IMR-90 (cell line): ENCODE measurements around the gene GTSE1. TPM values are rescaled to one million over a fixed set of nuclear protein-coding genes. Genes with fewer than 3 reads are reported as not detected.

Experiments
- ATAC-seq: fragments of 200-7000 bp; cut with Tn5 transposase; 2 replicates; pipeline ENCODE4 v1.9.1; 2020; ENCODE audit warnings: low read depth, mild to moderate bottlenecking, moderate library complexity
- BruUV-seq: library from RNA; stranded (reverse); fragments of 400-500 nt; replicated peaks from 2 replicates; lab custom pipeline; 2021; lab: Mats Ljungman, UMichigan
- CTCF ChIA-PET: fragments of 300-600 bp; formaldehyde crosslinking; extraction: SDS; loops from one replicate; lab custom pipeline; 2021; ENCODE audit warnings: antibody characterized with exemption; lab: Yijun Ruan, JAX
- POLR2A ChIA-PET: fragments of 300-600 bp; sonication (Branson Sonifier 250); formaldehyde crosslinking; loops from one replicate; lab custom pipeline; 2022; ENCODE audit warnings: antibody characterized with exemption; ENCODE audit not compliant: unreplicated experiment; lab: Charles Lee
- DNase-seq: peaks from one replicate; pipeline ENCODE4 v3.0.0; 2013
- H2AFZ ChIP-seq: replicated peaks from 2 replicates; pipeline ENCODE3; 2013; ENCODE audit warnings: low read length, mild to moderate bottlenecking; ENCODE audit not compliant: poor library complexity
- H2AK5ac ChIP-seq: 2 replicates; pipeline ENCODE4 v1.6.1; 2013; ENCODE audit warnings: low read depth, low read length, inconsistent platforms
- H2AK9ac ChIP-seq: replicated peaks from 2 replicates; pipeline ENCODE3; 2013; ENCODE audit warnings: mild to moderate bottlenecking, low read depth, low read length, moderate library complexity; ENCODE audit not compliant: poor library complexity
- H2BK120ac ChIP-seq: 2 replicates; pipeline ENCODE4 v1.6.1; 2013; ENCODE audit warnings: low read depth, low read length, inconsistent platforms
- H2BK15ac ChIP-seq: 3 replicates; pipeline ENCODE4 v1.6.1; 2013; ENCODE audit warnings: low read depth, low read length, inconsistent platforms
- H2BK20ac ChIP-seq: 2 replicates; pipeline ENCODE4 v1.6.1; 2013; ENCODE audit warnings: low read depth, mild to moderate bottlenecking, inconsistent platforms, low read length, moderate library complexity
- H2BK5ac ChIP-seq: 2 replicates; pipeline ENCODE4 v1.6.1; 2013; ENCODE audit warnings: mild to moderate bottlenecking, low read depth, low read length, inconsistent platforms; ENCODE audit not compliant: poor library complexity, severe bottlenecking
- H3K14ac ChIP-seq: replicated peaks from 2 replicates; pipeline ENCODE4 v1.6.1; 2013; ENCODE audit warnings: low read depth, low read length, inconsistent platforms
- H3K18ac ChIP-seq: 2 replicates; pipeline ENCODE4 v1.6.1; 2013; ENCODE audit warnings: low read depth, low read length, control low read depth
- H3K23ac ChIP-seq: 2 replicates; pipeline ENCODE4 v1.6.1; 2013; ENCODE audit warnings: low read depth, low read length, inconsistent platforms
- H3K27ac ChIP-seq: 2 replicates; pipeline ENCODE4 v1.5.1; 2013; ENCODE audit warnings: mild to moderate bottlenecking, control low read depth, low read length; ENCODE audit not compliant: insufficient read depth
- H3K27me3 ChIP-seq: 2 replicates; pipeline ENCODE4 v1.6.1; 2013; ENCODE audit warnings: low read length; ENCODE audit not compliant: control insufficient read depth, insufficient read depth
- H3K36me3 ChIP-seq: 2 replicates; pipeline ENCODE4 v1.6.1; 2013; ENCODE audit warnings: low read length, mixed read lengths; ENCODE audit not compliant: control insufficient read depth, insufficient read depth
- H3K4ac ChIP-seq: 2 replicates; pipeline ENCODE4 v1.6.1; 2013; ENCODE audit warnings: low read depth, low read length, inconsistent platforms
- H3K4me1 ChIP-seq: 2 replicates; pipeline ENCODE4 v1.6.1; 2013; ENCODE audit warnings: low read length, mixed read lengths; ENCODE audit not compliant: control insufficient read depth, insufficient read depth
- H3K4me2 ChIP-seq: 2 replicates; pipeline ENCODE4 v1.6.1; 2013; ENCODE audit warnings: low read depth, mild to moderate bottlenecking, control low read depth, low read length, moderate library complexity
- H3K4me3 ChIP-seq: 2 replicates; pipeline ENCODE4 v1.5.1; 2013; ENCODE audit warnings: low read depth, mild to moderate bottlenecking, control low read depth, low read length, moderate library complexity; ENCODE audit not compliant: insufficient read depth
- H3K56ac ChIP-seq: 2 replicates; pipeline ENCODE4 v1.6.1; 2013; ENCODE audit warnings: low read length, inconsistent platforms; ENCODE audit not compliant: insufficient read depth; ENCODE audit errors: extremely low read depth
- H3K79me1 ChIP-seq, 2 experiments: 2 replicates each; pipeline ENCODE4 v1.6.1; 2013; ENCODE audit warnings: low read length in 2 of 2, inconsistent platforms in 1 of 2, low read depth in 1 of 2
- H3K9ac ChIP-seq: 2 replicates; pipeline ENCODE4 v1.6.1; 2013; ENCODE audit warnings: low read depth, low read length, control low read depth
- H3K9me1 ChIP-seq: 2 replicates; pipeline ENCODE4 v1.6.1; 2013; ENCODE audit warnings: low read length, inconsistent platforms; ENCODE audit not compliant: insufficient read depth
- H3K9me3 ChIP-seq: 2 replicates; pipeline ENCODE4 v1.6.1; 2013; ENCODE audit warnings: low read length; ENCODE audit not compliant: control insufficient read depth, insufficient read depth
- H4K20me1 ChIP-seq: 2 replicates; pipeline ENCODE4 v1.6.1; 2013; ENCODE audit warnings: low read length, inconsistent platforms; ENCODE audit not compliant: insufficient read depth
- H4K5ac ChIP-seq: 2 replicates; pipeline ENCODE4 v1.6.1; 2013; ENCODE audit warnings: mild to moderate bottlenecking, low read depth, low read length, control low read depth
- H4K8ac ChIP-seq, 2 experiments: 2 replicates each; pipeline ENCODE4 v1.6.1; 2013; ENCODE audit warnings: low read depth in 2 of 2, low read length in 2 of 2, control low read depth in 1 of 2, inconsistent platforms in 1 of 2
- H4K91ac ChIP-seq: 2 replicates; pipeline ENCODE4 v1.6.1; 2013; ENCODE audit warnings: low read depth, low read length, inconsistent platforms; ENCODE audit not compliant: insufficient read depth
- CEBPB ChIP-seq: IDR thresholded peaks from 2 replicates; pipeline ENCODE4 v1.6.1; 2012; ENCODE audit warnings: low read depth, low read length, improper control_type of control experiment
- CHD1 ChIP-seq: IDR thresholded peaks from 2 replicates; pipeline ENCODE4 v1.6.1; 2012; ENCODE audit warnings: low read depth, low read length, improper control_type of control experiment
- FOS ChIP-seq: fragments of 150-350 bp; IDR thresholded peaks from 2 replicates; pipeline ENCODE4 v1.6.1; 2016; ENCODE audit warnings: low read depth, low read length
- POLR2A ChIP-seq: IDR thresholded peaks from 2 replicates; pipeline ENCODE4 v1.6.1; 2012; ENCODE audit warnings: mild to moderate bottlenecking, low read depth, low read length
- RCOR1 ChIP-seq: IDR thresholded peaks from 2 replicates; pipeline ENCODE4 v1.6.1; 2012; ENCODE audit warnings: mild to moderate bottlenecking, low read length, improper control_type of control experiment; ENCODE audit not compliant: insufficient replicate concordance
- RFX5 ChIP-seq: IDR thresholded peaks from 2 replicates; pipeline ENCODE4 v1.8.0; 2012; ENCODE audit warnings: low read depth, mild to moderate bottlenecking, low read length, moderate library complexity
- WGBS, 2 experiments: methylation state at CpG; one replicate each; pipeline versions ENCODE4 v1.1.5 to v1.1.7; 2013; ENCODE audit warnings: missing lambda C conversion rate in 2 of 2; ENCODE audit not compliant: insufficient read length in 1 of 2; ENCODE audit errors: extremely low coverage in 2 of 2; 5-methylcytosine and 5-hydroxymethylcytosine counted together
- dilution Hi-C: fragments of 300-500 bp; cut with HindIII; formaldehyde crosslinking; loops from one replicate; pipeline ENCODE4 v1.14.3; 2018; ENCODE audit warnings: low sequenced_read_pairs; ENCODE audit not compliant: unreplicated experiment
- in situ Hi-C: fragments of 300-500 bp; cut with MboI; formaldehyde crosslinking; loops from 3 replicates; pipeline ENCODE4 v1.14.3; 2019; ENCODE audit warnings: low sequenced_read_pairs, inconsistent platforms, mixed read lengths
- intact Hi-C: fragments of 100-400 bp; cut with micrococcal nuclease; formaldehyde crosslinking; loops from 2 replicates; pipeline ENCODE4 v1.10.0; 2022
- polyA plus RNA-seq, 3 experiments: library from polyadenylated mRNA; depleted of rRNA; stranded (reverse); fragments of >200 nt; gene quantifications; 2 replicates each; pipeline ENCODE4 v1.2.3, GENCODE V29; 2012; ENCODE audit warnings: low replicate concordance in 1 of 3
- total RNA-seq: library from RNA; depleted of rRNA; stranded (reverse); fragments of >200 nt; gene quantifications from 2 replicates; pipeline ENCODE4 v1.2.3, GENCODE V29; 2012
- TF ChIP-seq, protein P1 (sequence below): fragments of 150-350 bp; IDR thresholded peaks from 2 replicates; pipeline ENCODE4 v1.6.1; 2016; ENCODE audit warnings: low read depth, mild to moderate bottlenecking, low read length, moderate library complexity, borderline replicate concordance

Gene GTSE1
- total and polyA plus RNA-seq, 2 of the 4 experiments (the other 2 are of a cell fraction), result 5.9 to 17.1 TPM

DNA sequence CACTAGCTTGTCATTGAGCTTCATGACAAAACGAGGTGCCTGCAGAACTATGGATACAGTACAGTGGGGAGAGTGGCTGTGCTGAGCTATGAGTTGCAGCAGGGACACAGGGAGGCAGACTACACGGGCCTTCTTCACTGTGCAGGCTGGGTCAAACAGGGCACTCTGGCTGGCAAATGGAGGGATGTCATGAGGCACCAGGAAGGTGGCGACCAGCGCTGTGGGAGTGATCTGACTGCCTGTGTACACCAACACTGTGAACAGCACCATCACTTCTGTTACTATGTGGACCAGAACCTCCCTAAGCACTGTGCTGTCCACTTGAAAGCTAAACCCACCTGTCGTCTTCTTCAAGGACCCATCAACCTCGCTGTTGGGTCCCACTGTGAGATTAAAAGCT lies 36.6 kb upstream of the GTSE1 start:
- Histone ChIP-seq H3K18ac (no peak overlapping the region), H3K9me1 (peaks cover 4% of the 10 kb centered on the region; the same call in 1 of the 2 replicates), H3K27ac (no peak overlapping the region), H3K79me1 (no peaks in the 10 kb centered on the region), H2BK5ac (no peak overlapping the region), H3K36me3 (no peaks in the 10 kb centered on the region), H3K23ac (no peak overlapping the region), H3K27me3 (peaks cover 32% of the 10 kb centered on the region), H3K9me3 (peaks cover 23% of the 10 kb centered on the region), H3K4me1 (peaks cover 2% of the 10 kb centered on the region; the same call in 1 of the 2 replicates), H4K20me1 (no peaks in the 10 kb centered on the region), H3K4ac (no peak overlapping the region), H3K9ac (no peak overlapping the region), H3K14ac (no peak overlapping the region), H2AK9ac (no peak overlapping the region), H4K91ac (no peak overlapping the region), H4K5ac (no peak overlapping the region), H2AFZ (no peak overlapping the region), H3K56ac (no peak overlapping the region), H2BK20ac (no peak overlapping the region), H4K8ac (no peak overlapping the region), H3K4me2 (no peak overlapping the region), H2BK15ac (no peak overlapping the region), H2BK120ac (no peak overlapping the region), H2AK5ac (no peak overlapping the region), H3K4me3 (no peak overlapping the region)
- dilution Hi-C loops, result no loop called here
- intact Hi-C loops, result no loop called here
- ChIA-PET CTCF (no interaction called here), POLR2A (no interaction called here)
- BruUV-seq, result no TSS peak
- ATAC-seq (no peak), DNase-seq (no peak)
- in situ Hi-C loops, result no loop called here
- WGBS, 2 experiments, result 73% methylated on average over 3 of the region's 6 CpGs; no CpG with 5 or more reads in 1 of the 2 experiments
- TF ChIP-seq RCOR1 (no peak), CHD1 (no peak), CEBPB (no peak), RFX5 (no peak), FOS (no peak), POLR2A (no peak)
- TF ChIP-seq, protein P1, sequence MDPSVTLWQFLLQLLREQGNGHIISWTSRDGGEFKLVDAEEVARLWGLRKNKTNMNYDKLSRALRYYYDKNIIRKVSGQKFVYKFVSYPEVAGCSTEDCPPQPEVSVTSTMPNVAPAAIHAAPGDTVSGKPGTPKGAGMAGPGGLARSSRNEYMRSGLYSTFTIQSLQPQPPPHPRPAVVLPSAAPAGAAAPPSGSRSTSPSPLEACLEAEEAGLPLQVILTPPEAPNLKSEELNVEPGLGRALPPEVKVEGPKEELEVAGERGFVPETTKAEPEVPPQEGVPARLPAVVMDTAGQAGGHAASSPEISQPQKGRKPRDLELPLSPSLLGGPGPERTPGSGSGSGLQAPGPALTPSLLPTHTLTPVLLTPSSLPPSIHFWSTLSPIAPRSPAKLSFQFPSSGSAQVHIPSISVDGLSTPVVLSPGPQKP, result no peak
